H1 (cell line): Measurements from ENCODE around the gene CDKN3. TPM values are rescaled to one million over a fixed set of nuclear protein-coding genes. Genes with fewer than 3 reads are reported as not detected.

Experiments used
- CTCF ChIA-PET: fragments of 300-600 bp; sonication (Branson Sonifier 250); formaldehyde crosslinking; loops from one replicate; lab custom pipeline; 2021; ENCODE audit not compliant: partially characterized antibody; lab: Charles Lee
- POLR2A ChIA-PET: fragments of 300-600 bp; sonication (Branson Sonifier 250); formaldehyde crosslinking; loops from one replicate; lab custom pipeline; 2021; ENCODE audit warnings: inconsistent platforms; ENCODE audit not compliant: partially characterized antibody; lab: Charles Lee
- DNase-seq, 2 experiments: peaks; one replicate each; pipeline versions ENCODE4 v3.0.0 to v3.0.0-alpha.2; 2010 to 2022; ENCODE audit warnings: low spot score in 2 of 2, low read depth in 1 of 2, mixed read lengths in 1 of 2
- FAIRE-seq: peaks from 2 replicates; lab custom pipeline; 2011; peaks lifted over from hg19 to GRCh38; lab: Jason Lieb, UNC
- H2AFZ ChIP-seq: 2 replicates; pipeline ENCODE4 v1.8.1; 2012; ENCODE audit warnings: low read length, inconsistent platforms
- H2AK5ac ChIP-seq: 2 replicates; pipeline ENCODE4 v1.6.1; 2013; ENCODE audit warnings: low read depth, low read length
- H2BK120ac ChIP-seq: replicated peaks from 2 replicates; pipeline ENCODE3; 2013; ENCODE audit warnings: low read depth, low read length, inconsistent platforms
- H2BK12ac ChIP-seq: 2 replicates; pipeline ENCODE4 v1.6.1; 2013; ENCODE audit warnings: low read depth, low read length
- H2BK15ac ChIP-seq: 2 replicates; pipeline ENCODE4 v1.6.1; 2013; ENCODE audit warnings: low read length
- H2BK20ac ChIP-seq: 2 replicates; pipeline ENCODE4 v1.6.1; 2013; ENCODE audit warnings: low read length
- H2BK5ac ChIP-seq: 2 replicates; pipeline ENCODE4 v1.6.1; 2013; ENCODE audit warnings: low read depth, low read length
- H3K14ac ChIP-seq: 2 replicates; pipeline ENCODE4 v1.6.1; 2013; ENCODE audit warnings: inconsistent platforms; ENCODE audit not compliant: insufficient read length
- H3K18ac ChIP-seq: 2 replicates; pipeline ENCODE4 v1.6.1; 2013; ENCODE audit warnings: low read length; ENCODE audit errors: extremely low read depth
- H3K23ac ChIP-seq: 2 replicates; pipeline ENCODE4 v1.6.1; 2013; ENCODE audit warnings: inconsistent platforms; ENCODE audit not compliant: insufficient read length
- H3K23me2 ChIP-seq: 2 replicates; pipeline ENCODE4 v1.6.1; 2013; ENCODE audit warnings: low read depth, low read length
- H3K27ac ChIP-seq: 2 replicates; pipeline ENCODE4 v1.6.1; 2011; ENCODE audit warnings: low read depth, low read length, inconsistent platforms
- H3K27me3 ChIP-seq, 4 experiments: replicated peaks in 1 of 4; 1 replicate in 1 of 4; 2 replicates in 3 of 4; pipeline versions ENCODE4 v1.6.1 to v1.8.1; 2011 to 2013; ENCODE audit warnings: low read length in 3 of 4, mild to moderate bottlenecking in 3 of 4, inconsistent platforms in 2 of 4, mixed read lengths in 2 of 4, moderate library complexity in 1 of 4; ENCODE audit not compliant: control insufficient read depth in 3 of 4, insufficient read depth in 3 of 4; ENCODE audit errors: extremely low read depth in 1 of 4
- H3K36me3 ChIP-seq, 4 experiments: 2 replicates each; pipeline versions ENCODE4 v1.6.1 to v1.8.1; 2011 to 2013; ENCODE audit warnings: mild to moderate bottlenecking in 4 of 4, low read length in 3 of 4, moderate library complexity in 2 of 4, control low read depth in 1 of 4, inconsistent platforms in 1 of 4; ENCODE audit not compliant: insufficient read depth in 4 of 4, control insufficient read depth in 2 of 4
- H3K4ac ChIP-seq: replicated peaks from 2 replicates; pipeline ENCODE3; 2013; ENCODE audit warnings: low read length, low read depth, mixed read lengths, inconsistent platforms; ENCODE audit not compliant: insufficient read length
- H3K4me1 ChIP-seq, 4 experiments: replicated peaks in 1 of 4; 1 replicate in 1 of 4; 2 replicates in 3 of 4; pipeline versions ENCODE4 v1.6.1 to v1.8.1; 2011 to 2013; ENCODE audit warnings: low read length in 3 of 4, inconsistent platforms in 2 of 4, mixed read lengths in 1 of 4; ENCODE audit not compliant: insufficient read depth in 4 of 4, control insufficient read depth in 3 of 4
- H3K4me2 ChIP-seq, 2 experiments: 2 replicates each; pipeline versions ENCODE4 v1.6.1 to v1.8.1; 2011 to 2013; ENCODE audit warnings: low read depth in 2 of 2, low read length in 2 of 2, control low read depth in 1 of 2, inconsistent platforms in 1 of 2, mild to moderate bottlenecking in 1 of 2; ENCODE audit not compliant: insufficient read depth in 1 of 2
- H3K4me3 ChIP-seq, 4 experiments: fragments of 200-600, 300-600 bp in 1 of 4; sonication (generic), shearing (Covaris generic), sonication (Bioruptor Twin) in 1 of 4; 2 replicates each; pipeline versions ENCODE4 v1.5.1 to v1.8.1; 2011 to 2016; ENCODE audit warnings: low read length in 4 of 4, low read depth in 3 of 4, control low read depth in 2 of 4, inconsistent platforms in 2 of 4, mild to moderate bottlenecking in 2 of 4, mixed read lengths in 1 of 4, moderate library complexity in 1 of 4; ENCODE audit not compliant: insufficient read depth in 2 of 4; ENCODE audit errors: extremely low read depth in 1 of 4
- H3K56ac ChIP-seq: replicated peaks from 2 replicates; pipeline ENCODE3; 2013; ENCODE audit warnings: low read depth, mild to moderate bottlenecking, mixed read lengths, low read length, inconsistent platforms; ENCODE audit not compliant: insufficient read length
- H3K79me1 ChIP-seq: 2 replicates; pipeline ENCODE4 v1.6.1; 2013; ENCODE audit warnings: low read depth, low read length, control low read depth
- H3K79me2 ChIP-seq, 2 experiments: 2 replicates each; pipeline versions ENCODE4 v1.6.1 to v1.8.1; 2012 to 2013; ENCODE audit warnings: low read length in 2 of 2, mild to moderate bottlenecking in 2 of 2, inconsistent platforms in 1 of 2; ENCODE audit not compliant: insufficient read depth in 2 of 2, control insufficient read depth in 1 of 2
- H3K9ac ChIP-seq, 4 experiments: replicated peaks in 1 of 4; 1 replicate in 1 of 4; 2 replicates in 3 of 4; pipeline versions ENCODE4 v1.6.1 to v1.8.1; 2011 to 2013; ENCODE audit warnings: low read depth in 3 of 4, low read length in 3 of 4, control low read depth in 2 of 4, mild to moderate bottlenecking in 2 of 4, moderate library complexity in 2 of 4, inconsistent platforms in 1 of 4; ENCODE audit errors: extremely low read depth in 1 of 4
- H3K9me3 ChIP-seq, 2 experiments: 2 replicates each; pipeline versions ENCODE4 v1.6.1 to v1.8.1; 2012 to 2013; ENCODE audit warnings: mild to moderate bottlenecking in 2 of 2, moderate library complexity in 2 of 2, control low read depth in 1 of 2, inconsistent platforms in 1 of 2, low read depth in 1 of 2, low read length in 1 of 2, mixed read lengths in 1 of 2; ENCODE audit not compliant: insufficient read depth in 2 of 2
- H4K20me1 ChIP-seq, 2 experiments: replicated peaks in 1 of 2; 2 replicates each; pipeline versions ENCODE3 to v1.8.1; 2011 to 2013; ENCODE audit warnings: inconsistent platforms in 2 of 2, low read length in 2 of 2, mild to moderate bottlenecking in 1 of 2; ENCODE audit not compliant: insufficient read depth in 2 of 2, control insufficient read depth in 1 of 2
- H4K5ac ChIP-seq: 2 replicates; pipeline ENCODE4 v1.6.1; 2013; ENCODE audit warnings: low read length, low read depth, mixed read lengths, inconsistent platforms; ENCODE audit not compliant: insufficient read length
- H4K8ac ChIP-seq: 2 replicates; pipeline ENCODE4 v1.8.0; 2013; ENCODE audit warnings: mild to moderate bottlenecking, moderate library complexity, low read length, inconsistent platforms; ENCODE audit not compliant: insufficient read depth; ENCODE audit errors: extremely low read depth
- H4K91ac ChIP-seq: replicated peaks from 2 replicates; pipeline ENCODE3; 2013; ENCODE audit warnings: low read length, mixed read lengths, inconsistent platforms; ENCODE audit not compliant: insufficient read length
- BACH1 ChIP-seq: IDR thresholded peaks from 2 replicates; pipeline ENCODE4 v1.6.1; 2012; ENCODE audit warnings: low read length, improper control_type of control experiment
- CREB1 ChIP-seq: IDR thresholded peaks from 2 replicates; pipeline ENCODE4 v1.6.1; 2012; ENCODE audit warnings: inconsistent platforms
- CTCF ChIP-seq, 3 experiments: IDR thresholded peaks; 1 replicate in 2 of 3; 2 replicates in 1 of 3; pipeline versions ENCODE4 v1.5.1 to v1.6.1; 2011; ENCODE audit warnings: low read length in 3 of 3, mild to moderate bottlenecking in 3 of 3, inconsistent platforms in 2 of 3, low read depth in 1 of 3, moderate library complexity in 1 of 3; ENCODE audit not compliant: insufficient read depth in 1 of 3; ENCODE audit errors: control extremely low read depth in 1 of 3
- JUN ChIP-seq: IDR thresholded peaks from 2 replicates; pipeline ENCODE4 v1.6.1; 2011; ENCODE audit warnings: low read depth, mild to moderate bottlenecking, improper control_type of control experiment, low read length
- KDM1A ChIP-seq: fragments of 200-600, 300-600 bp; sonication (generic); IDR thresholded peaks from 2 replicates; pipeline ENCODE4 v1.7.1; 2016; ENCODE audit warnings: mild to moderate bottlenecking, low read length, borderline replicate concordance
- RNF2 ChIP-seq: fragments of 200-900, 300-1000 bp; sonication (generic); IDR thresholded peaks from 2 replicates; pipeline ENCODE4 v1.7.1; 2016; ENCODE audit warnings: borderline replicate concordance, low read depth, mild to moderate bottlenecking, antibody characterized with exemption, low read length; ENCODE audit not compliant: poor library complexity, severe bottlenecking; ENCODE audit errors: missing control alignments
- SP1 ChIP-seq: IDR thresholded peaks from 2 replicates; pipeline ENCODE4 v1.6.1; 2011; ENCODE audit warnings: low read depth, low read length
- WGBS, 2 experiments: shearing (Covaris generic) in 1 of 2; methylation state at CpG; one replicate each; pipeline versions ENCODE4 v1.1.6 to v1.1.7; 2013 to 2015; ENCODE audit warnings: low lambda C conversion rate in 2 of 2, mixed read lengths in 2 of 2, inconsistent platforms in 1 of 2, low coverage in 1 of 2, missing lambda C conversion rate in 1 of 2; ENCODE audit not compliant: insufficient replicate concordance in 2 of 2, insufficient coverage in 1 of 2, insufficient read length in 1 of 2; ENCODE audit errors: extremely low coverage in 1 of 2, missing lambda C conversion rate in 1 of 2; 5-methylcytosine and 5-hydroxymethylcytosine counted together
- polyA plus RNA-seq, 7 experiments: library from polyadenylated mRNA; depleted of rRNA in 3 of 7; stranded (reverse) in 5 of 7; unstranded in 2 of 7; fragments of >200 nt in 5 of 7; fragments of 200-250 nt in 2 of 7; gene quantifications; 1 replicate in 5 of 7; 2 replicates in 1 of 7; 4 replicates in 1 of 7; pipeline versions ENCODE4 v1.2.1 to v1.2.3, GENCODE V29; 2011 to 2013; ENCODE audit warnings: missing spikeins in 2 of 7, mixed read lengths in 2 of 7
- total RNA-seq: library from RNA; stranded (reverse); fragmentation: NEBNext Ultra II Directional; extraction: Animal tissue kit (Norgen Biotek cat#: 25700); gene quantifications from 2 replicates; pipeline ENCODE4 v1.2.1, GENCODE V29; 2021

The CDKN3 gene
- total and polyA plus RNA-seq, 2 of the 8 experiments (the other 6 are each of a cell fraction or from before 2014, with no cell fraction given): 43.5 to 48.3 TPM

GRCh38 chr14:54369343-54369742 is 27.5 kb upstream of the CDKN3 start:
- Histone ChIP-seq H3K27ac (no peak overlapping the region), H3K23me2 (no peaks in the 10 kb centered on the region), H3K79me1 (no peaks in the 10 kb centered on the region), H2BK5ac (no peak overlapping the region; the same call in 1 of the 2 replicates), H3K36me3 (no peaks in the 10 kb centered on the region), H3K23ac (no peak overlapping the region), H4K5ac (no peak overlapping the region), H3K4me3 (no peak overlapping the region), H2BK20ac (no peak overlapping the region), H2BK120ac (no peak overlapping the region), H4K8ac (no peak overlapping the region), H2BK15ac (no peak overlapping the region), H3K9me3 (no peaks in the 10 kb centered on the region), H3K14ac (no peak overlapping the region), H3K9ac (no peak overlapping the region), H4K91ac (no peak overlapping the region), H2BK12ac (no peak overlapping the region), H3K56ac (no peak overlapping the region), H3K18ac (no peak overlapping the region), H4K20me1 (no peaks in the 10 kb centered on the region), H2AFZ (no peak overlapping the region), H3K4ac (no peak overlapping the region), H3K27me3 (no peaks in the 10 kb centered on the region), H2AK5ac (no peak overlapping the region), H3K4me2 (no peak overlapping the region), H3K79me2 (no peaks in the 10 kb centered on the region), H3K4me1 (peaks cover 2 to 20% (median 7%) of the 10 kb centered on the region in 4 experiments; a peak in 6 of 7 replicates)
- ChIA-PET POLR2A (no interaction called here), CTCF (interaction anchor here (0.6 to 3.7 kb wide), 4 partner anchors 19 to 189 kb away, joined by 3 to 23 read pairs (median 3); no protein-coding TSS in a partner anchor)
- TF ChIP-seq BACH1 (no peak), CREB1 (no peak), CTCF (IDR thresholded peaks at IDR 0.05; ENCODE audit: control extremely low read depth in 1 of 3, insufficient read depth in 1 of 3, low read depth in 1 of 3, low read length in 3 of 3) (no peak), RNF2 (no peak), KDM1A (no peak), JUN (no peak), SP1 (no peak)
- DNase-seq: no peak
- 84% methylated on average over 2 of the region's 2 CpGs; no CpG with 5 or more reads in 1 of the 2 experiments for WGBS, 2 experiments
- FAIRE-seq: no peak
